Fibroblast of lung (primary cell): ENCODE results near the gene PODXL2. TPM values are rescaled to one million over a fixed set of nuclear protein-coding genes. Genes with fewer than 3 reads are reported as not detected.

Source experiments
- DNase-seq, 2 donors: peaks; one replicate each; pipeline versions ENCODE4 v3.0.0 to v3.0.0-alpha.2; 2010; ENCODE audit warnings: low read depth in 2 of 2
- H2AFZ ChIP-seq: 2 replicates; pipeline ENCODE4 v1.5.1; 2012; ENCODE audit warnings: low read length, control low read depth, inconsistent platforms
- H3K27ac ChIP-seq: 2 replicates; pipeline ENCODE4 v1.5.1; 2011; ENCODE audit warnings: low read length, control low read depth; ENCODE audit not compliant: insufficient read depth
- H3K27me3 ChIP-seq: 2 replicates; pipeline ENCODE4 v1.5.1; 2011; ENCODE audit warnings: mild to moderate bottlenecking, low read length; ENCODE audit not compliant: control insufficient read depth, insufficient read depth
- H3K36me3 ChIP-seq: 2 replicates; pipeline ENCODE4 v1.5.1; 2011; ENCODE audit warnings: low read length; ENCODE audit not compliant: control insufficient read depth, insufficient read depth
- H3K4me1 ChIP-seq: 2 replicates; pipeline ENCODE4 v1.5.1; 2011; ENCODE audit warnings: low read length; ENCODE audit not compliant: control insufficient read depth, insufficient read depth; ENCODE audit errors: extremely low read depth
- H3K4me2 ChIP-seq: 2 replicates; pipeline ENCODE4 v1.5.1; 2011; ENCODE audit warnings: low read length, control low read depth; ENCODE audit not compliant: insufficient read depth; ENCODE audit errors: extremely low read depth
- H3K4me3 ChIP-seq, 4 experiments: fragments of 200-600 bp in 1 of 4; sonication (generic) in 1 of 4; replicated peaks in 1 of 4; 2 replicates each; pipeline ENCODE4 v1.5.1; 2011 to 2016; ENCODE audit warnings: low read length in 4 of 4, low read depth in 3 of 4, mild to moderate bottlenecking in 3 of 4, control low read depth in 2 of 4, inconsistent platforms in 1 of 4, mixed read lengths in 1 of 4; ENCODE audit not compliant: insufficient read depth in 1 of 4; ENCODE audit errors: control extremely low read depth in 1 of 4
- H3K79me2 ChIP-seq: 2 replicates; pipeline ENCODE4 v1.5.1; 2012; ENCODE audit warnings: mild to moderate bottlenecking, low read length, inconsistent platforms; ENCODE audit not compliant: control insufficient read depth, insufficient read depth
- H3K9ac ChIP-seq: 2 replicates; pipeline ENCODE4 v1.5.1; 2011; ENCODE audit warnings: mild to moderate bottlenecking, low read length, control low read depth; ENCODE audit not compliant: insufficient read depth
- H3K9me3 ChIP-seq: 2 replicates; pipeline ENCODE4 v1.5.1; 2012; ENCODE audit warnings: low read depth, low read length; ENCODE audit not compliant: control insufficient read depth, insufficient read depth
- H4K20me1 ChIP-seq: 2 replicates; pipeline ENCODE4 v1.5.1; 2011; ENCODE audit warnings: low read length; ENCODE audit not compliant: control insufficient read depth, insufficient read depth; ENCODE audit errors: extremely low read depth
- EZH2 ChIP-seq: IDR thresholded peaks from 2 replicates; pipeline ENCODE4 v1.5.1; 2012; ENCODE audit warnings: low read length, control low read depth, mild to moderate bottlenecking; ENCODE audit errors: missing control alignments
- polyA plus RNA-seq, 2 donors: library from polyadenylated mRNA; depleted of rRNA in 1 of 2; stranded (reverse) in 1 of 2; unstranded in 1 of 2; fragments of >200 nt; gene quantifications; 2 replicates each; pipeline ENCODE4 v1.2.1, GENCODE V29; 2011 to 2012; ENCODE audit warnings: missing spikeins in 1 of 2
- total RNA-seq: library from RNA; depleted of rRNA; stranded (reverse); fragments of >200 nt; gene quantifications from 2 replicates; pipeline ENCODE4 v1.2.1, GENCODE V29; 2014
- TF ChIP-seq, protein P1 (sequence below), 2 donors: IDR thresholded peaks in 1 of 2; conservative IDR thresholded peaks in 1 of 2; 1 replicate in 1 of 2; 2 replicates in 1 of 2; pipeline ENCODE4 v1.5.1; 2011 to 2012; ENCODE audit warnings: low read length in 2 of 2, control low read depth in 1 of 2, inconsistent platforms in 1 of 2, low read depth in 1 of 2, mild to moderate bottlenecking in 1 of 2

The PODXL2 gene
- total and polyA plus RNA-seq, 2 donors (not counting 1 experiment from before 2014, with no cell fraction given) = 0.50 to 0.98 TPM

DNA sequence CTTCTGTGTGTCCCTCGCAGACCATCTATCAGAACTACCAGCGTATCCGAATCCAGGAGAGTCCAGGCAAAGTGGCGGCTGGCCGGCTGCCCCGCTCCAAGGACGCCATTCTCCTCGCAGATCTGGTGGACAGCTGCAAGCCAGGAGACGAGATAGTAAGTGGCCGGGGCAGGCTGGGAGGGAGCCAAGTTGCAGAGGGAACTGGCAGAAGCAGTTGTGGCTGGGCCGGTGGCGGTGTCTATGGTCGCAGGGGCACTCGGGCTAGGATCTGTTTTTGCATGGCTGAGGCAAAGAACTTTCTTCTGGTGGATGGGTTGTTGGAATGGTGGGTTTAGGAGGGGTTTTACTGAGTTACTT lies 20.6 kb upstream of the PODXL2 start:
- H3K4me3 ChIP-seq = no peak overlapping the region
- no peak overlapping the region for H3K27ac ChIP-seq
- H2AFZ ChIP-seq = no peak overlapping the region
- H3K4me1 ChIP-seq = no peaks in the 10 kb centered on the region
- H3K36me3 ChIP-seq = peaks cover 12% of the 10 kb centered on the region
- no peak for DNase-seq
- H3K4me2 ChIP-seq = no peak overlapping the region
- H3K9ac ChIP-seq = no peak overlapping the region
- no peaks in the 10 kb centered on the region for H3K27me3 ChIP-seq
- no peaks in the 10 kb centered on the region for H4K20me1 ChIP-seq
- H3K79me2 ChIP-seq = no peaks in the 10 kb centered on the region
- no peaks in the 10 kb centered on the region for H3K9me3 ChIP-seq
- TF ChIP-seq, protein P1, sequence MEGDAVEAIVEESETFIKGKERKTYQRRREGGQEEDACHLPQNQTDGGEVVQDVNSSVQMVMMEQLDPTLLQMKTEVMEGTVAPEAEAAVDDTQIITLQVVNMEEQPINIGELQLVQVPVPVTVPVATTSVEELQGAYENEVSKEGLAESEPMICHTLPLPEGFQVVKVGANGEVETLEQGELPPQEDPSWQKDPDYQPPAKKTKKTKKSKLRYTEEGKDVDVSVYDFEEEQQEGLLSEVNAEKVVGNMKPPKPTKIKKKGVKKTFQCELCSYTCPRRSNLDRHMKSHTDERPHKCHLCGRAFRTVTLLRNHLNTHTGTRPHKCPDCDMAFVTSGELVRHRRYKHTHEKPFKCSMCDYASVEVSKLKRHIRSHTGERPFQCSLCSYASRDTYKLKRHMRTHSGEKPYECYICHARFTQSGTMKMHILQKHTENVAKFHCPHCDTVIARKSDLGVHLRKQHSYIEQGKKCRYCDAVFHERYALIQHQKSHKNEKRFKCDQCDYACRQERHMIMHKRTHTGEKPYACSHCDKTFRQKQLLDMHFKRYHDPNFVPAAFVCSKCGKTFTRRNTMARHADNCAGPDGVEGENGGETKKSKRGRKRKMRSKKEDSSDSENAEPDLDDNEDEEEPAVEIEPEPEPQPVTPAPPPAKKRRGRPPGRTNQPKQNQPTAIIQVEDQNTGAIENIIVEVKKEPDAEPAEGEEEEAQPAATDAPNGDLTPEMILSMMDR (conservative IDR thresholded peaks at IDR 0.05 in 1 of 2, IDR thresholded peaks at IDR 0.05 in 1 of 2; ENCODE audit: low read depth in 1 of 2, low read length in 2 of 2) = no peak
- no peak for TF ChIP-seq EZH2

DNA sequence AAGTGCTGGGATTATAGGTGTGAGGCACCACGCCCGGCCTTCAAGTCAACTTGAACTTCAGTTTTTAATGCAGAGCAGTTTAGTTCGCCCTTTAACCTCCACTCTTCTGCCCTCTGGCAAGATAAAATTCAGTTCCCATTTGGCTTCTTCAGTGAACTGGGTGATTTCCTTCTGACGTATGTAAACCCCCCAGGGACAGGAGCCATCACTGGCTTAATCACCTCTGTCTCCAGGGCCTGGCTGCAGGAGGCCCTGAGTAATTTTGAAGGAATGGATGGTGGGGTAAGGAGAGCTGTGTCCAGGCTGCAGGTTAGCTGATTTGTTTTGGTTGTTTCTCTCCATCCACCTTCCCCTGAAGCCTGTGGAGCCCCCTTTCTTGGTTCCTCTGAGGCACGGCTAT lies 18.9 kb upstream of the PODXL2 start:
- H3K9me3 ChIP-seq = no peaks in the 10 kb centered on the region
- H3K79me2 ChIP-seq = no peaks in the 10 kb centered on the region
- H3K4me3 ChIP-seq = no peak overlapping the region
- DNase-seq = no peak
- no peak overlapping the region for H3K27ac ChIP-seq
- no peaks in the 10 kb centered on the region for H4K20me1 ChIP-seq
- H3K27me3 ChIP-seq = no peaks in the 10 kb centered on the region
- H3K36me3 ChIP-seq = peaks cover 11% of the 10 kb centered on the region
- H3K4me2 ChIP-seq = no peak overlapping the region
- TF ChIP-seq, protein P1 (conservative IDR thresholded peaks at IDR 0.05 in 1 of 2, IDR thresholded peaks at IDR 0.05 in 1 of 2; ENCODE audit: low read depth in 1 of 2, low read length in 2 of 2) = no peak
- TF ChIP-seq EZH2 = no peak
- H3K9ac ChIP-seq = no peak overlapping the region
- H3K4me1 ChIP-seq = peaks cover 2% of the 10 kb centered on the region
- H2AFZ ChIP-seq = no peak overlapping the region

DNA sequence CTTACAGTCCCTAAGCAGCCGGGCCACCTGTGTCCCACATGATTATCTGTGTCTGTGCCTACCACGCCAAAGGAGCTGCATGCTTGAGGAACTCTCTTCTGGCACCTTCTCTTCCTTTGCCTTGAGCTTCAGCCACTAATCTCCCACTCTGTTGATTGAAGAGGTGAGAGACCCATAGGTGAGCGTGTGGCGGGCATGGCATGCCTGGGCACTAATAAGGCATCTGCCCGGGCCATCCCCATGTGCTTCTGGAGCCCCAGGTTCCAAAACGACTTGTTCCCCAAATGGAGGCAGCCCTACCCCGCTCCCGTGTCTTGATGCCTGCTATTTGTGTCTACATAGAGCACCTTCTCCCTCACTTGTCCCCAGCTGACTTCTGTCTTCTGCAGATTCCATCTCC lies 17.7 kb upstream of the PODXL2 start:
- no peak overlapping the region for H3K4me2 ChIP-seq
- H3K9me3 ChIP-seq = no peaks in the 10 kb centered on the region
- no peak for TF ChIP-seq EZH2
- TF ChIP-seq, protein P1 (conservative IDR thresholded peaks at IDR 0.05 in 1 of 2, IDR thresholded peaks at IDR 0.05 in 1 of 2; ENCODE audit: low read depth in 1 of 2, low read length in 2 of 2) = no peak
- no peaks in the 10 kb centered on the region for H3K27me3 ChIP-seq
- DNase-seq = no peak
- H4K20me1 ChIP-seq = no peaks in the 10 kb centered on the region
- H3K4me3 ChIP-seq = no peak overlapping the region
- no peak overlapping the region for H3K9ac ChIP-seq
- peaks cover 9% of the 10 kb centered on the region for H3K36me3 ChIP-seq
- H2AFZ ChIP-seq = no peak overlapping the region
- H3K27ac ChIP-seq = no peak overlapping the region
- H3K79me2 ChIP-seq = no peaks in the 10 kb centered on the region
- H3K4me1 ChIP-seq = peaks cover 2% of the 10 kb centered on the region
